NCI-H748 (cell line): ENCODE measurements around the gene RABGAP1L.
A peak's percentile ranks its signal among the peaks of the same experiment; 100 is the strongest.

ENCODE experiments used
- DNase-seq: peaks from one replicate; lab custom pipeline; 2025; ENCODE audit not compliant: unreplicated experiment; lab: John Stamatoyannopoulos, UW

RABGAP1L gene

DNA sequence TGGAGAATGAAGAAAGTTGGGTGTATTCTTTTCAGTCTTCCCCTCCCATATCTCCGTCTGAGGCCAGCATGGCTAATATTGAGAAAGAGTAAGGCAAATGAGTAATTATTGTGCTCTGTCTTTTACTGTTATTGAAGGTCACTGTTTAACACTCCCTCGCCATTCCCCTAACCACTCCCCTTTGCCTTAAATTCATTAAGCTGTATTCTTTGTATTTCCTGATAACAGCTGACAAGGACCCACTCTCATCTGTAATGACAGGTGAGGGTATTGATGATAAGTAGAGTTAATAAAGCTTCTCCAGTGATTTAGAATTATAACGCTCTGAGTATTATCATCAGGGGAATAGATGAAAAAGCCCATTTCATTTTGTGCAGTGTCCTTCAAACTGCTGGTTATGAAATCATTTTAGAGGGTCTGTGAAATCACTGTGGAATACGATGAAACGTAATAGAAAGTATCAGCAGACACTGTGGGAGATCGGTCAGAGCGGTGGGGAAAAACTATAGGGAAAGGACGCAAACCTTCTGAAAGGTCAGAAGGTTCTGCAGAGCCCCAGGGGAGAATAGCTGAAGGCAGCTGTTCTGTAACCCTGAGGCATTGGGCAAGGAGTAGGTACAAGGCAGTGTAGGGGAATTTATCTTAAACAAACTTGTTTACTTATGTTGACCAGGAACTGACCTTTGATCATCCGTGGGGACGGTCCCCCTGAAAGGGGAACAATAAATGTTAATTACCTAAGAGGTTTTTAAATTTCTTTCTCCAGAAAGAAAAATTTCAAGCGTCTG lies 794.2 kb downstream of the RABGAP1L start:
- DNase-seq: peak; percentile 56

DNA sequence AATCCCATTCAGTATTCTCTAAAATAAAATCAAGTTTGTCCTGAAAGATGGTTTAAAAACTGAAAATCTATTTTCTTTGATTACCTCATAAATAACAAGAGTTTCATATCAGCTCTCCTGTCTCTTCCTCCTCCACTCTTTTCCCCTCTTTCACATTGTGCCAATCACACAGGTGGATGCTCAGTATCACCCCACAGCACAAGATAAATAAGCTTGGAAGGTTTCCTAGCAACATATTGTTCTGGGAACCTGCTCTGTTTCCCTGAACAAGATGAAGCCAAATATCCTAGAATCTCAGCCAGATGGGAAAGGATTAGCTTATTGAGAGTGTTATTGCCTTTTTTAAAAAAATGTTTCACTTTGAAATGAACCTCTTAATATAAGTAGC lies 794.7 kb downstream of the RABGAP1L start:
- DNase-seq: peak; percentile 94

- peak; percentile 81 for DNase-seq
These were observed 795.6 kb downstream of the RABGAP1L start for GRCh38 chr1:174954671-174955669.

GRCh38 chr1:174956086-174956485 lies 796.8 kb downstream of the RABGAP1L start:
- no peak for DNase-seq

GRCh38 chr1:174956976-174957375 lies 797.7 kb downstream of the RABGAP1L start:
- no peak for DNase-seq

GRCh38 chr1:174957829-174958228 lies 798.5 kb downstream of the RABGAP1L start:
- DNase-seq: no peak

GRCh38 chr1:174958396-174958795 lies 799.1 kb downstream of the RABGAP1L start:
- DNase-seq: no peak

GRCh38 chr1:174960362-174960761 lies 801.0 kb downstream of the RABGAP1L start:
- DNase-seq: no peak

GRCh38 chr1:174963529-174964125 lies 804.3 kb downstream of the RABGAP1L start:
- peak; percentile 4 for DNase-seq

- DNase-seq: no peak
These were observed 805.1 kb downstream of the RABGAP1L start for GRCh38 chr1:174964261-174964971.

GRCh38 chr1:174964972-174965361 lies 805.6 kb downstream of the RABGAP1L start:
- DNase-seq: no peak

- DNase-seq: no peak
These were observed 806.2 kb downstream of the RABGAP1L start for GRCh38 chr1:174965362-174966007.

- DNase-seq: no peak
These were observed 806.8 kb downstream of the RABGAP1L start for GRCh38 chr1:174966008-174966572.

DNA sequence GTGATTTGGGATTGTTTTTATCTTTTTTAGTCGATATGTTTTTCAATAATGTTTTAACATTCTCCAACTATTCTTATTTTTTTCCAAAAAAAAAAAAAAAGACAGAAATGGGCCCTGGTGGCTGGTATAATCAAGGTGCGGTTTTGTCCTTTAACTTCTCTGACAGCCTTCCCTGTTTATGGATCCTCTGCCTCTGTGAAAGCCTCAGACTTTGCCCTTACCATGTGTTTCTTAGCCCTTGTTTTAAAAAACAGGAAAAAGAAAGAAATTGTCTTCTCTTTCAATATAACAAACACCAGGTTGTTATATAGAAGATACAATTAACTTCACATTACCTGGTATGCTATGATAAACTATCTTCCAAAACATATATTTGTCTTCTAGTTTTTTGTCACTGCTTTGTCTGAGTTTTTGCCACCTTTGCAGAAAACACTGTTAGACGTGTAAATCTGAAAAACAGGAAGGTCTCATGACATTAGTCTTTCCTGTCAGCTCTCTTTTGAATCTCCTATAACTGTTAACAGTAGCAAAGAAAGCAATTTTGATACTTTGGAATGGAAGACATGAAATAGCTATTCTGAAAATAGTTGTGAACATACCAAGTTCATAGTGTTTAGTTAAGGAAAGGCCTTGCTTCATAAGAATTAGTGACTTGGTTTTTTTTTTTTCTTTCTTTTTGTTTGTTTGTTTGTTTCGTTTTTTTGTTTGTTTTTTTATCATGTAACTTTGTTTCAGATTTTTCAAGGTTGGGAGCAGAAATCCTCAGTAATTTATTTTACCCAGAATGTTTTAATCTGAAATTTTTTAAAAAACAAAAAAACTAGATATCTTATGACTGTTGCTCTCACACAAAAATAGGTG lies 808.8 kb downstream of the RABGAP1L start:
- DNase-seq: no peak

- no peak for DNase-seq
These were observed 809.5 kb downstream of the RABGAP1L start for GRCh38 chr1:174968750-174969244.

- no peak for DNase-seq
These were observed 810.7 kb downstream of the RABGAP1L start for GRCh38 chr1:174969977-174970376.

GRCh38 chr1:174971466-174971865 lies 812.1 kb downstream of the RABGAP1L start:
- DNase-seq: no peak

GRCh38 chr1:174971902-174972301 lies 812.6 kb downstream of the RABGAP1L start:
- DNase-seq: no peak

DNA sequence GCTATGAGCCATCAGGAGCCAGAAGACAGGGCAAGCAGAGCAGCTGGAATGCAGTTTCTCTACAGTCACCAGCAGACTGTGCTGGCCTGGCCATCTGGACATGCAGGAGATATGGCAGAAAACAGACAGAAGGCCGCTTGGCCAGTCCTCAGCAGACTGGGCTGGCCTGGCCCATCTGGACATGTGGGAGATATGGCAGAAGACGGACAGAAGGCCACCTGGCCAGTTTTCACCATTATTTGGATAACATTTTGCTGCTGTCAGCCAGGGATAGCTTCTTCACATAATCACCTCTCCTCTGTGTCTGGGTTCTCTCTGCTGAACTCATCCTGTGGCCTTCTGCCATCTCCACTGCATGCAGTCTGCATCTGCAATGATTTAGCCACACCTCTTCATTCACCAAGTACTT lies 815.4 kb downstream of the RABGAP1L start:
- no peak for DNase-seq
